Colon (tissue), 2 donors: ENCODE data around the gene MYH11.
"Not testable (repeated sequence)": the region's sequence is repeated elsewhere in the genome, so short reads cannot be mapped to it uniquely, and the experiment has no call there.

ENCODE experiments used
- FAIRE-seq: peaks from 2 replicates; lab custom pipeline; 2012; peaks lifted over from hg19 to GRCh38; lab: Jason Lieb, UNC
- donor health status: control.
- donor health status: control.

The MYH11 gene

DNA sequence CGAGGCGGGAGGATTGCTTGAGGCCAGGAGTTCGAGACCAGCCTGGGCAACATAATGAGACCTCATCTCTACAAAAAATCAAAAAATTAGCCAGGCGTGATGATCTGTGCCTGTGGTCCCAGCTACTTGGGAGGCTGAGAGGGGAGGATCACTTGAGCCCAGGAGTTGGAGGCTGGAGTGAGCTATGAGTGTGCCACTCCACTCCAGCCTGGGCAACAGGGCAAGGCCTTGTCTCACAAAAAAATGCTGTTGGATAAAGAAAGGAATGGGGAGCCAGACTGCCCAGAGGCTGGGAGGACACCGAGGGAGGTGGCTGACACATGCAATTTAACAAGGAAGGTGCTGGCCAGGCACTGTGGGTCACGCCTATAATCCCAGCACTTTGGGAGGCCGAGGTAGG lies 47.5 kb downstream of the MYH11 start:
- not testable (repeated sequence) for FAIRE-seq

DNA sequence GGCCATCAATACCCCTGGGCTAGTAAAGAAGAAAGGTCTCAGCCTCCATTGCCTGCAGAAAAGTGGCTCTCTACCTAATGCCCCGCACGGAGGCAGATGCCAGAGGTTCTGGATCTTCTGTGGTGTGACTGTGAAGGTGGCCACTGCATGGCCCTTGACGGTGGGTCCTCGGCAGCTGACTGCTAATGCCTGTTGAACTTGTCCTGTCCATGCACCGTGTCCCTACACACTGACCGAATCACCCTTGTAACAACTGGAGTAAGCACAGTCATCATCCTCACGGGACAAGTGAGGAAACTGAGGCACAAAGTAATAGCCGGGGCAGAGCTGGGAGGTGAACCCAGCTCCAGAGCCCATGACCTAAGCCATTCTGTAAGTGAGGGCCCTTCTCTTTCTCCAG lies 48.8 kb downstream of the MYH11 start:
- FAIRE-seq = no peak

DNA sequence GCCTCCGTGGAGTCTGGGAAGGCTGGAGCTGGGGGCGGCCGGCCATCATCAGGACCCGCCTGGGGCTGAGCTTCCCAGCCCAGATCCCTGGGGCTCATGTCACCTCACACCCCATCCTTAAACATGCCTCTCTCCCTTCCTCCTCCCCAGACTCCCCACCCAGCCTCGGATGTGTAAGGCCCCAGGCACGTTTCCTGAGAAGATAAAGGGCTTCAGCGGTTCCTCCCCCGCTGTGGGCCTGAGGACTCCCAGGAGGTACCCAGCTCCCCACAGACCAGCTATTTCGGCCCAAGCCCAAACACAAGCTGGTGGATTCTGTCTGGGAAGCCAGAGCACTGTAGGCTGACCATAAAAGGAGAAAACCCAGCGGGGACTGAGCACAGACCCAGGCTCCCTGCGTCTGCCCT lies 49.2 kb downstream of the MYH11 start:
- no peak for FAIRE-seq

DNA sequence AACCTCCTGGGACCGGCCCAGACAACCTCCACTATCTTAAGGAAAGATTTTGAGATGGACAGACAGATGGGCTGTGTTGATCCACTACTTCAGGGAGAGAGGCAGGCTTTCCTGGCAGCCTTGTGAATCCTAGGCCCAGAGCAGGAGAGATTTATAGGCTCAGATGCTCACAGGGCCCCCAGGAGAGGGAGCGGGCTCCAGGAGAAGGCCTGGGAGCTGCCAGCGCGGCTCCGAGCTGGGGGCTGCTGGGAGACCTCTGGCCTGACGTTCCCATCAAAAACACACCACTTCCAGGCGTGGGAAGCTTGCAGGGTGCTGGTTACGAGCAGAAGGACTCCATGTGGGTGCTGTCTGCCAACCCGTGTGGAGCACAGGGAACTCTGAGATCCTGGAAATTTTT lies 53.2 kb downstream of the MYH11 start:
- no peak for FAIRE-seq

DNA sequence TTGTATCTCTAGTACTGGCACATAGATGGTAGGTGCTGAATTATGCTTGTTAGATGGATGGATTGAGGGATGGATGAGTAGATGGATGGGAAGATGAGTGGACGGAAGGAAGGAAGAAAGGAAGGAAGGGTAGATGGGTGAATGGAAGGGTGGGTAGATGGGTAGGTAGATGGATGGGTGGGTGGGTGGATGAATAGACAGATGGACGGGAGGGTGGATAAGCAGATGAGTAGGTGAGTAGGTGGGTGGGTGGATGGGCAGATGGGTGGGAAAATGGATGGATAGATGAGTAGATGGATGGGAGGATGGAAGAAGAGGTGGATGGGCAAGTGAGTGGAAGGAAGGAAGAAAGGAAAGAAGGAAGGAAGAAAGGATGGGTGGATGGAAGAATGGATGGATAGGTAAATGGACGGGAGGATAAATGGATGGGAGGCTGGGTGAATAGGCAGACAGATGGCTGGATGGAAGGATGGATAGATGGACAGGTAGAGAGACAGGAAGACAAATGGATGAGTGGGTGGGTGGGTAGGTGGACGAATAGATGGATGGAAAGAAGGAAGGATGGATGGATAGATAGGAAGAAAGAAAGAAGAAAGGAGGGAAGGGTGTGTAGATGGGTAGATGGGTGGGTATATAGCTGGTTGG lies 56.9 kb downstream of the MYH11 start:
- FAIRE-seq = no peak

DNA sequence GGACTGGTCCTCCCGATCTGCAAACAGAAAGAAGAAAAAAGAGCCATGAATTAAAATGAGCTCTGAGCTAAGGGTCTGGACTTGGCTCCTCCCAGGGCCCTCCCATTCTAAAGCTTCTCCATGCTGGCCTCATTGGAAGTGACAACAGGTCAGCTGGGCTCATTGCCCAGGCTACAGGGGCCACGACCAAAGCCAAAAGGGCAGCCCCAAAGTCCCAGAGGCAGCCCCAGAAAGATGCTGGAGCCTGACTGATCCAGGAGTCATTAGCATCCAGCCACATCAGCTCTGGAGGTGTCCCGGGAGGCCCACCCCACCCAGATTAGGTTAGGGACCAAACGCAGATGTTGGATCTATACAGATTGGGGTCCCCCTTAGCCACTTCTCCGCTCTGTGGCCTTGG lies 58.2 kb downstream of the MYH11 start:
- no peak for FAIRE-seq

DNA sequence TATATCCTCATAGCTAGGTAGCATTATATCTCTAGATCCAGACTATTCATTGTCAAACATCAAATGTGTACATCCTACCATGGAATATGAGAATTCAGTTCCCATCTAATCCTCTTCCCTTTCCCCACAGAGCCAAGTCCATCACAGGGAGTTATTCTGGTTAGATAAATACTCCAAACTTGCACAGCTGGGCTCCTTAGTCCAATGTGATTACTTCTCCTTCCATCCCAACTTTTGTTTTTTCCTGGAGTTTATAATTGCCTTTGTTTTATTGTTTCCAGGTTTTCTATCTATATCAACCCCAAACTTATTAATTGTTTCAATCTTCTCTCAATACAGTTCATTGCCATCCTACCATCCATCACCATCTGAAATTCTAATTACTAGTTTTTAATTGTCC lies 59.9 kb downstream of the MYH11 start:
- no peak for FAIRE-seq

DNA sequence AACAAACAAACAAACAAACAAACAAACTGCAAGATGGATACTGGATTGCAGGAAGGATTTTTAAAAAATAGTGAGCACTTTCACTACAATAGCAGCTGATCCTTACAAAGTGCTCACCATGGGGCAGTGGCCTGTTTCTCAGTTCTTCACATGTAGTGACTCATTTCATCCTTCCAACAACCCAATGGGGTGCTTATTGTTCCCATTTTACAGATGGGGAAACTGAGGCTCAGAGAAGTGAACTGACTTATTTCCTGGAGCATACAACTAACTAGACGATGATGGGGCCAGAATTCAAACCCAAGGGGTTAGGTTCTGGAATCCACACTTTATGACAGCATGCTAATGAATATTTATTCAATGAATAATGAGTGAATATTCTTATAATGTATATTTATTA lies 61.2 kb downstream of the MYH11 start:
- FAIRE-seq = no peak

DNA sequence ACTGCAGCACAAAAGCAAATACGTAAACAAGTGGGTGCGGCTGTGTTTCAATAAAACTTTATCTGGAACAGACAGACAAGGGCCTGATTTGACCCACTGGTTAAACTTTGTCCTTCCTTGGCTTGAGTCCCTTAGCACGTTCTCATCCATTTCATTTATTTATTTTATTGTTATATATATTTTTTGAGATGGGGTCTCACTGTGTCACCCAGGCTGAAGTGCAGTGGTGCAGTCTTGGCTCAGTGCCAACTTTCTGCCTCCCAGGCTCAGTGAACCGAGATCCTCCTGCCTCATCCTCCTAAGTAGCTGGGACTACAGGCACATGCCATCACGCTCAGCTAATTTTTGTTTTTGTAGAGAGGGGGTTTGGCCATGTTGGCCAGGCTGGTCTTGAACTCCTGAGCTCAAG lies 64.3 kb downstream of the MYH11 start:
- FAIRE-seq = no peak

DNA sequence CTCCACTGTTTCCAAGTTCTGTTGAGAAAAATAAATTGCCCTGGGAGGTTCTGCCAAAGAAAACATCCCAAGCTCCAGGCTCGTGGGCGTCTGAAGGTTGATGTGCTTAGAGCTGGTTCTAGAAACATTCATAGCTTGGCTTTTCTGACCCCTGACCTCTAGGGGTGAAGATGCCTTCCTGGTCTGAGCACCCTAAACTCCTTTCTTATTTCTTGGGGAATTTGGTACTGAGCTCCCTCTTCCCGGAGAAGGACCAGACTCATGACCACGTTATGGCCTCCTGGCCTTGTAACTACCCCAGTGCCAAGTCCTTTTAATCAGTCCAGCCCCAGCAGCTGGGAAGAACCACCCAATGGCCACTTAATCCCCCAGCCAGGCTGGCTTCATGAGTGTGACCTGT lies 66.4 kb downstream of the MYH11 start:
- no peak for FAIRE-seq

DNA sequence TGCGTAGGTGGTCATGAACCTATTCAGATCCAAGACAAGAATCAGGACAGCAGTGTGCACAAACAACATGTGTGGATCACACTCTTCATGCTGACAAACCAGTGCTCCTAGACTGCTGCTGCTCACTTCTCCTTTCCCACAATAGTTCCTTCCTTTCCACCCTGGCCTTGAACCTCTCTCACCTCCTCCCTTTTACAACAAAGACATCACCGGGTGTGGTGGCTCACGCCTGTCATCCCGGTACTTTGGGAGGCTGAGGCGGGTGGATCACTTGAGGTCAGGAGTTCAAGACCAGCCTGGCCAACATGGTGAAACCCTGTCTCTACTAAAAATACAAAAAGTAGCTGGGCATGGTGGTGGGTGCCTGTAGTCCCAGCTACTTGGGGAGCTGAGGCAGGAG lies 67.0 kb downstream of the MYH11 start:
- FAIRE-seq = not testable (repeated sequence)

DNA sequence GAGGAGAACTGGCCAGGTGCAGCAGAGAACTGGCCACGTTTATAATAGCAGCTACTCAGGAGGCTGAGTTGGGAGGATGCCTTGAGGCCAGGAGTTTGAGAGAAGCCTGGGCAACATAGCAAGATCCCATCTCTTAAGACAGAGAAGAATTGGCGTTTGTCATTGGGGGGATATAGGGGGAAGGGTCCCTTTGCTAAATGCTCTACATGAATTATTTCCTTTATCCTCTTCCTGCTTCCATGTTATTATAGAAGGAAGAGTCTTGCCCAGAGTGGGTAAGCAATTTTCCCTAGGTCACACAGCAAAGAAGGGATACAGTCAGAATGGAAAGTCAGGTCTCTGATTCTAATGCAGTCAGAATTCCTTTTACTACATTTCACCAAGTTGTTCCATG lies 68.0 kb downstream of the MYH11 start:
- FAIRE-seq = no peak

DNA sequence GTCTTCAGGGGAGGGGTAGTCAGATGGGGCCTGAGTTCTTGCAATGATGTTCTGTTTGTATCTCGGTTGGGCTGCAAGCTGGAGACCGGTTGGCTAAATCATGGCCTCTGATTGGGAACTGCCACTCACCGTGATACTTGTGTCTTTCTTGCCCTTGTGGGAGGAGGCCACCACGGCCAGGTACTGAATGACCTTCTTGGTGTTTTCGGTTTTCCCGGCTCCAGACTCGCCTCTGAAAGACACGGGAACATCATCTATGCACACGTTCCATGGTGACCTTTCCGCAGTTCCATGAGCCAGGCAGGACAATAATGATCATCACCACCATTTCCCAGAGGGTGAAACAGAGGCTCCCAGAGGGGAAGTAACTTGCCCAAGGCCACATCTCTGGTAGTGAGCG lies 70.3 kb downstream of the MYH11 start:
- no peak for FAIRE-seq

DNA sequence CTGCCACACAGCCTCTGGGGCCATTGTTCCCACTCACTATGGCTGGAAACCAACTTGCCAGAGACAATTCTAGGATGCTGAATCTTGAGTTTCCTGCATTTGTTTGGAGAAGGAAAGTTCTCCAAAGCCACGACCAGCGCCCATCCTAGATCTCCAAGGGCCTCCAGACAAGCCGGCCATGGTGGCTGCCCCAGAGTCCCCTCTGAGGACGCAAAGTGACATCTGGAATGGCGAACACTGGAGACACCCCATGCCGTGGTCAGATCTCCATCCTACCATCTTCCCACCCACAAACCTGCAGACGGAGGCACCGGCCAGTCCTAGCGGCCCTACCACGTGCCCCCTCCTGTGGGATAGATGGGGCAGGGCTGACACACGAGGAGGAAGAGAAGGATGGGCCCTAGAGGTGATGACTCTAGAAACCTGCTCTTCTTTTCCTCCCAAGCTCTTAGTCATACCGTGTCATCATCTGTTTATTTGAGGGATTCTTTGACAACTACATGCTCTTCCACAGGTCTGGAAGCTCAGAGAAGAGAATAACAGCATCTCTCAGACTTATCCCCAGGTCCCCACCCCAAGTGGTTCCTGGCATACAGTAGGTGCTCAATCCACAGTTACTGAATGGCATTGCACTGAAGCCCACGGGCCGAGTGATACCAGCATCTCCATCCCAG lies 71.3 kb downstream of the MYH11 start:
- no peak for FAIRE-seq

DNA sequence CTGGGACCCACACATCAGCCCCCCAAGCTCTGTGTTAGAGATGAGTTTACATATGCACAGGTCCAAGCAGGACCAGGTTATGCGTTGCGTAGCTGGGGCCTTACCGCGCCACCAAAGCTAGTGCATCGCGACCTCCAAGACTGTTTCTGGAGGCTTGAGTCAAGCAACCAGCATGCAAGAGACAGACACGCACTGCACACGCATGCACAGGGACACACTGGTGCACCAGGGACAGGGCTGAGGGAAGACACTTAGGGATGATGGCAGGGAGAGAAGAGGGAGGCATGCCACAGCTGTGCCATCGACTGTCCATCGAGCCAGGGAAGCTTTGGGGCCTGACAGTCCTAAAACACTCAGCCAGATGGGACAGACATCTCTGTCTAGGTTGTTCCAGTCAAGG lies 72.8 kb downstream of the MYH11 start:
- no peak for FAIRE-seq

DNA sequence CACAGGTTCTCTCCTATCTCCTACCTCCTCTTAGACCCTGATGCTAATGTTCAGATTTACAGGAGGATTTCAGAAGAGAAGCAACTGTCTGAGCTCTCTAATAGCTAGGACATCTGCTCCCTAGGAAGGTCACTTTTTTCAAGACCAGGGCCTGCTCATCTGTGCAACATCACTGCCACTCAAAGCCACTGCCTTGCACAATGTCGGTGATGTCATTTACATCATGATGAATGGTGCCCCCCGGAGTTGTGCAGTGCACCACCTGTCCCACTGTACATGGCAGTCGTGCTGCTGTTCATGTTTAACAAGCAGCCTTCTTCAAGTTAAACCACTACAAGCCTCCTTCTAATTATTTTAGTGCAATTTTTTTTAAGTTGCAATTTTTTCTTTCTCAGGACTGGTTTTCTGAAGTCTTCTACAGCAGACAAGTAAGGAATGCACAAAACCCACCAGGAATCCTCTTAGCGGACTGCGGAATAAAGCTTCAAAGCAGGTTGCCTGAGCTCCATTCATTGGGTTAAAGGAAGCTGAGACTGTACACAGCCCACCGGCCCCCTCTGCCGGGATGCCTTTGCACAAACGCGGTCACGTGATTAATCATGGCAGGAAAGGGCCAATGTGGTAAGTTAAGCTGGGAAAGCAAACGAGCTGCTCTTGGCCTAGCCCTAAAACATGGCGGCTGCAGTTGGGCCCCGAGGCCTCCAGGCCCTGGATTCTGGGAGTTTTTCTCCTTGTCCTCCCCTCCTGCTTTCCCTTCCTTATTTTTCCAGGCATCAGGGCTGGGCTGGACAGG lies 74.1 kb downstream of the MYH11 start:
- FAIRE-seq = no peak

DNA sequence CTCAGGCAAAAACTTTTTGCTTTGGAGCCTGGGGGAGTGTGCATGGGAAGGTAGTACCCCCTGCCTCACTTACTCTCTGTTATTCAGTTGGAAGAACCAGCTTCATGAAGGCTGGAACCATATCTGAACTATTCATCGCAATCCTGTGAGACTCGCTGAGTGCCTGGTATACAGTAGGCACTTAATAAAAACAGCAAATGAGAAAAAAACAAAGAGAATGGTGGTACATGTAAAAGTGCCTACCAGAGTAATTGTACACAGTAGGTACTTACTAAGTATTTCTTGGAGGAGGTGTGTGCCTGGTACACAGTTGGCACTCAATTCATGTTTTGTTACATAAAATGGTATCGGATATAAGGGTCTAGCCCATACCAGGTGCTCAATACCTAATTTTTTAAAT lies 75.2 kb downstream of the MYH11 start:
- FAIRE-seq = no peak

DNA sequence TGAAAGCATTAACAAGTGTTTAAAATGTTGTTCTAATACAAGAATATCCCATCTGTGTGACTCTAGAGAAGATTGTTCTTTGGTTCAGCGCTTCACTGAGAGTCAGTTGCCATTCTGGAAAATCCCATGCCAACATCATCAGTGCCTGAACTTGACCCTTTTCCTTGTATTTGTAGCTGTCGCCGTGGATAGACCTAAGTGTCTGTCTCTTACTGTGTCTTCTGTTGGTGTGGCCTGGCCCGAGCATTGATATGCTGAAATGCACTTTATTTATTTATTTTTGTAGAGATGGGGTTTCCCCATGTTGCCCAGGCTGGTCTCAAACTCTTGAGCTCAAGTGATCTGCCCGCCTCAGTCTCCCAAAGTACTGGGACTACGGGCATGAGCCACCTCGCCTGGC lies 76.0 kb downstream of the MYH11 start:
- no peak for FAIRE-seq

DNA sequence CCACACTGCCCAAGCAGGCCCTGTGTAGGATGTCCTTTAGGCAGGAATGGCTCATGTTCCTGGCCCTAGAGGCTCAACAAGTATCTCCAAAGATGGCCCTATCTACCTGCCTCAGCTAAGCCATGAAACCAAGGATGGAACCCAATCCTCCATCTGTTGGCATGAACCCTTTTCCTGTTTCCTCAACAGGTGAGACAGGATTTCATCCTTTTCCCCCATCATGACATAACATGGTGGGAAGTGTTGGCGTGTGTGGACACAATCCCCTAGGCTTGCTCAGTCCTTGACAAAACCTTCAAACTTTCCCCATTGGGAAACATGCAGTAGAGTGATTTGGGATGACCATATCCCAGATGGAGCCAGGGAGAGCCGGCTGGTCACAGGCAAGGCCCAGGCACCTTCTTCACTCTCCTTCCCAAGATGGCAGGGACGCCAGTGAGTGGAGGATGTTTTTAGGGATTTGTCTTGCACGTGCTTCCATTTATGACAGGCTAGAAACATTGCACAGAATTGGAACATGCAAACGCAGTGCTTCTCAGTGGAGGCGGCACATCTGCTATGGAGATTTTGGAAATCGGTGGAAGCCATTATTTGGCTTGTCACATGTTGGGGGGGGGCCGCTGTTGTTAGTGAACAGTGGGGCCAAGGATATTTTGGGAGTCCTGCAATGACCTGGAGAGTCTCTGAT lies 77.0 kb downstream of the MYH11 start:
- no peak for FAIRE-seq

DNA sequence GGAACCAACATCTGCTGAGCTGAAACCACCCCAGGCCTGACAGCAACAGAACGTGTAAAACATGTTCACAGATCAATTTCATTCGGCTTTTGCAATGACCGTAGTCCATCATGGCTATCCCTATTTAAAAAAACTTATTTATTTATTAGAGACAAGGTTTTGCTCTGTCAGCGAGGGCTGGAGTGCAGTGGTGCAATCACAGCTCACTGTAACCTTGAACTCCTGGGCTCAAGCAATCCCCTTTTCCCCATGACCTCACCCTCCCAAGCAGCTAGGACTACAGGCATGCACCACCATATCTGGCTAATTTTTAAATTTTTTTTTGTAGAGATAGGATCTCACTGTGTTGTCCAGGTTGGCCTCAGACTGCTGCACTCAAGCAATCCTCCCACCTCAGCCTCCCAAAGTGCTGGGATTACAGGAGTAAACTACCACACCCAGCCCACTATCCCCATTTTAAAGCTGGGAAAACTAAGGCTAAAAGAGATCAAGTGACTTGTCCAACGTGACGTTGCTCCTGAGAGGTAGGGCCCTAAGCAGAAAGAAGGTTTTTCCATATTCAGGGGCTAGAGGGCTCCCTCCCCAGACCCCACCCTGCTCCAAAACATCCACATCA lies 77.7 kb downstream of the MYH11 start:
- FAIRE-seq = no peak

DNA sequence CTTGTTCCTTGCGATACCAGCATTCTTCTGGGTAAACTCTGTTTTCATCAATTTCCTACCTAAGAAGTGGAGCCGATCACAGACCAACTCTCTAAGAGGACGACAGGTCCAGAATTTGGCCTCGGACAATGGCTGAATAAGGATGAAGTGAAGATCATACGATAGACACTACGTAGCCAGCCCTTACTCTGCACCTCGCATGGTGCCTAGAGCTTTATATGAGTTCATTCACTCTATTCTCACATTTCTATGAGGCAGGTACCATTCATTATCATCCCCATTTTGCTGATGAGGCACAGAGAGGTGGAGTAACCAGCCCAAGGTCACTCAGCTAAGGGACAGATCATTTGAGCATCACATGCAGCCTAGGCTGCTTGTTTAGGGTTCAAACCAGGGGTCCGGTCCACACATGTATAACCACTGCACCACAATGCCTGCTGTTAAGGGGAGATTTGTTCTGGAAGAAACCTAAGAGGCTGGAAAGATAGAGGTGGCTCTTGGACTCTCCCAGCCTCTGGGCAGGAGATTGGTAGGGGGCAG lies 78.6 kb downstream of the MYH11 start:
- no peak for FAIRE-seq

DNA sequence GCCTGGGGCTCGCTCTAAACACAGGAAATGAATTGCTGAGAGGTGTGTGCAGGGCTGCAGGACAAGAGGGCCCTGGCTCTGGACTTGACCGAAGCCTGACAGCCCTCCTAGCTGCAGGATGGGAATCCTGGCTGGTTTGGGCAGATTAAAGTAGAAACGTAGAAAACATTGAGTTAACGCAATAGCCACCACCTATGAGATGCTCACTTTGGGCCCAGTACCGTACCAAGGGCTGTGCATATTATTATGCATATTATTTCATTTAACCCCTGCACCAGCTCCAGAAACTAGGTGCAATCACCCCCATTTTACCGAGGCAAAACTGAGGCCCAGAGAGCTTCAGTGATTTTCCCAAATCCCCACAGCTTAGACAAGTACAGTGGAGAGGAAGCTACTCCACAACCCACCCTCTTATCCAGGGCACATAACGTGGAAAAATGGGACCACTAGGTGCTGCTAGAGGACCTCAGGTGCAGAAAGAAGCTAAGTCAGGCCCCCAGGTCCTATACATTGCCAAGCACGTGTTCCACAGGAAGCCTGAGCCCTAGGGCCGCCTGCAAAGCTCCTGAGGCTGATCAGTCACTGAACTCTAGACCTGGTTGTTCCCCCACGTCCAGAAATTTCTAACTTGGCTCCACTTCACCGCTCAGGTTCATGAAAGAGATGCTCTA lies 79.2 kb downstream of the MYH11 start:
- FAIRE-seq = no peak
